ENCODE data around the gene PHGDH. TPM values are rescaled to one million over a fixed set of nuclear protein-coding genes. Genes with fewer than 3 reads are reported as not detected.

The PHGDH gene
- total RNA-seq, 1 experiment from 2014 or later, result 82.0 TPM

- BruUV-seq (replicated peaks), result no TSS peak
- no peaks in the 10 kb centered on the region for H3K9me3 ChIP-seq (ENCODE audit: control insufficient read depth, insufficient read depth, low read depth, low read length)
- H3K36me3 ChIP-seq (ENCODE audit: control insufficient read depth, insufficient read depth, low read length), result no peaks in the 10 kb centered on the region
- intact Hi-C loops (cut with micrococcal nuclease; ENCODE audit: unreplicated experiment), result no loop called here
- DNase-seq (ENCODE audit: low read depth, low spot score) (no peak), ATAC-seq (no peak)
- in situ Hi-C loops (cut with HindIII; ENCODE audit: low pct_unique_long_range_greater_than_20kb, low sequenced_read_pairs), result no loop called here
- TF ChIP-seq, protein P1, sequence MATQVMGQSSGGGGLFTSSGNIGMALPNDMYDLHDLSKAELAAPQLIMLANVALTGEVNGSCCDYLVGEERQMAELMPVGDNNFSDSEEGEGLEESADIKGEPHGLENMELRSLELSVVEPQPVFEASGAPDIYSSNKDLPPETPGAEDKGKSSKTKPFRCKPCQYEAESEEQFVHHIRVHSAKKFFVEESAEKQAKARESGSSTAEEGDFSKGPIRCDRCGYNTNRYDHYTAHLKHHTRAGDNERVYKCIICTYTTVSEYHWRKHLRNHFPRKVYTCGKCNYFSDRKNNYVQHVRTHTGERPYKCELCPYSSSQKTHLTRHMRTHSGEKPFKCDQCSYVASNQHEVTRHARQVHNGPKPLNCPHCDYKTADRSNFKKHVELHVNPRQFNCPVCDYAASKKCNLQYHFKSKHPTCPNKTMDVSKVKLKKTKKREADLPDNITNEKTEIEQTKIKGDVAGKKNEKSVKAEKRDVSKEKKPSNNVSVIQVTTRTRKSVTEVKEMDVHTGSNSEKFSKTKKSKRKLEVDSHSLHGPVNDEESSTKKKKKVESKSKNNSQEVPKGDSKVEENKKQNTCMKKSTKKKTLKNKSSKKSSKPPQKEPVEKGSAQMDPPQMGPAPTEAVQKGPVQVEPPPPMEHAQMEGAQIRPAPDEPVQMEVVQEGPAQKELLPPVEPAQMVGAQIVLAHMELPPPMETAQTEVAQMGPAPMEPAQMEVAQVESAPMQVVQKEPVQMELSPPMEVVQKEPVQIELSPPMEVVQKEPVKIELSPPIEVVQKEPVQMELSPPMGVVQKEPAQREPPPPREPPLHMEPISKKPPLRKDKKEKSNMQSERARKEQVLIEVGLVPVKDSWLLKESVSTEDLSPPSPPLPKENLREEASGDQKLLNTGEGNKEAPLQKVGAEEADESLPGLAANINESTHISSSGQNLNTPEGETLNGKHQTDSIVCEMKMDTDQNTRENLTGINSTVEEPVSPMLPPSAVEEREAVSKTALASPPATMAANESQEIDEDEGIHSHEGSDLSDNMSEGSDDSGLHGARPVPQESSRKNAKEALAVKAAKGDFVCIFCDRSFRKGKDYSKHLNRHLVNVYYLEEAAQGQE (IDR thresholded peaks at IDR 0.05; ENCODE audit: insufficient read depth in 1 of 2, low read depth in 2 of 2, low read length in 1 of 2), result no peak
- TF ChIP-seq CTCF (IDR thresholded peaks at IDR 0.05), result no peak
- no peak for TF ChIP-seq TCF7L2 (IDR thresholded peaks at IDR 0.05; ENCODE audit: low read depth, low read length)
- no peak for TF ChIP-seq POLR2AphosphoS5 (IDR thresholded peaks at IDR 0.05; ENCODE audit: low read depth, low read length)
- no peak for TF ChIP-seq SIN3A (IDR thresholded peaks at IDR 0.05; ENCODE audit: borderline replicate concordance, insufficient read depth, low read depth, low read length)
- H3K4me3 ChIP-seq (ENCODE audit: low read depth in 2 of 2, low read length in 2 of 2), result no peak overlapping the region
- ChIA-PET POLR2A (no interaction called here), CTCF (no interaction called here)
- no peak overlapping the region for H3K27ac ChIP-seq (ENCODE audit: low read length)
- H3K4me1 ChIP-seq (ENCODE audit: control insufficient read depth, insufficient read depth, low read length), result peaks cover 4% of the 10 kb centered on the region
- peaks cover 3% of the 10 kb centered on the region; the same call in 1 of the 2 replicates for H3K27me3 ChIP-seq (ENCODE audit: control insufficient read depth, insufficient read depth, low read length)
These were observed 40.8 kb upstream of the PHGDH start for GRCh38 chr1:119670898-119671297.

- no peak for ATAC-seq
- intact Hi-C loops (cut with micrococcal nuclease; ENCODE audit: unreplicated experiment), result no loop called here
- CTCF ChIA-PET, result interaction anchor here (1.6 kb wide), 1 partner anchor 25 kb away, joined by 3 read pairs; the partner anchor contains the start of gene ZNF697
- in situ Hi-C loops (cut with HindIII; ENCODE audit: low pct_unique_long_range_greater_than_20kb, low sequenced_read_pairs), result no loop called here
- DNase-seq (ENCODE audit: low read depth, low spot score), result no peak
- POLR2A ChIA-PET, result no interaction called here
- H3K36me3 ChIP-seq (ENCODE audit: control insufficient read depth, insufficient read depth, low read length), result no peaks in the 10 kb centered on the region
- no peaks in the 10 kb centered on the region for H3K9me3 ChIP-seq (ENCODE audit: control insufficient read depth, insufficient read depth, low read depth, low read length)
- TF ChIP-seq TCF7L2 (IDR thresholded peaks at IDR 0.05; ENCODE audit: low read depth, low read length) (no peak), CTCF (IDR thresholded peaks at IDR 0.05) (no peak), POLR2AphosphoS5 (IDR thresholded peaks at IDR 0.05; ENCODE audit: low read depth, low read length) (no peak), SIN3A (IDR thresholded peaks at IDR 0.05; ENCODE audit: borderline replicate concordance, insufficient read depth, low read depth, low read length) (no peak)
- TF ChIP-seq, protein P1 (IDR thresholded peaks at IDR 0.05; ENCODE audit: insufficient read depth in 1 of 2, low read depth in 2 of 2, low read length in 1 of 2), result no peak
- peaks cover 4% of the 10 kb centered on the region for H3K4me1 ChIP-seq (ENCODE audit: control insufficient read depth, insufficient read depth, low read length)
- H3K4me3 ChIP-seq (ENCODE audit: low read depth in 2 of 2, low read length in 2 of 2), result no peak overlapping the region
- no TSS peak for BruUV-seq (replicated peaks)
- H3K27ac ChIP-seq (ENCODE audit: low read length), result no peak overlapping the region
- peaks cover 3% of the 10 kb centered on the region; the same call in 1 of the 2 replicates for H3K27me3 ChIP-seq (ENCODE audit: control insufficient read depth, insufficient read depth, low read length)
These were observed 38.4 kb upstream of the PHGDH start for GRCh38 chr1:119673171-119673940.
